Measurements from ENCODE around the gene MTURN.

Gene MTURN

DNA sequence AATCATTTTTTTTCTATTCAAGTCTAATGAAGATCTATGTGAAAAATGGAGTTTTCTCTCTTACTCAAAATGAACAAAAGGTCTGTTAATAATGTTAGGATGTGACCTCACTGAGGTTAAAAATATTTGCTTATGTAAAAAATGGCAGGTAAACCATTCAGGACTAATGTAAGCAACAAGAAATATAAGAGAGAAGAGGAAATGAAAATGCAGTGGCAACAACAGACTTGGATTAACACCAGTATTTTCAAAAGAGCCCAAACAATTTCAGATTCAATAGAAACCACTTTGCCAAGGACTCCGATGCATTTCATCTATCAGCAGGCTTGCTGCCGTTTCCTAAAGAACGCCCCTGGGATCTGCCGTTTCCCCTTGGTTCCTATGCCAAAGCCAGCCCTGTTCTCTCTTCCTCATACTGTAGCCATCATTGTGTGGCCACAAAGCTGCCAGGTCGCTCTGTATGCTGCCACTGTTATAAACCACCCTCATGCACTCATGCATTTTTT lies 66.4 kb downstream of the MTURN start:
- DNase-seq (ENCODE audit: extremely low read depth in 1 of 2, low read depth in 1 of 2): no peak

DNA sequence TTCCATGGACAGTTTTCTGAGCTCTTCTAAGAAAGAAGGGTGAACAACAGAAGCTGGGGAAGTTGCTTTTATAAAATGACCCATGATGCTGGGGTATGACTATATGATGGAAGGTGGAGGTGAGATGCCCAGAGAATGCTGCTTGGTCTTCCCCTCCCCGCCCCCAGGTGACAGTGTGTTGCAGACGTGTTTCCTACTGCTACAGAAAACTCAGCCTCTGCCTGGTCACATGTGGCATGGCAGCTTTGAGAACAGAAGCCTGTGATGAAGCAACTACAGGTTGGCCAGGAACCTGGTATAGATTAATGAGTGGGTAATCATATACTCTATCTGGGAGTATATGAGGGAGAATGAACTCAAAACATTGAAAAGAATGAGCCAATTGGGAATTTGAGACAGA lies 67.1 kb downstream of the MTURN start:
- DNase-seq (ENCODE audit: extremely low read depth in 1 of 2, low read depth in 1 of 2): no peak

DNA sequence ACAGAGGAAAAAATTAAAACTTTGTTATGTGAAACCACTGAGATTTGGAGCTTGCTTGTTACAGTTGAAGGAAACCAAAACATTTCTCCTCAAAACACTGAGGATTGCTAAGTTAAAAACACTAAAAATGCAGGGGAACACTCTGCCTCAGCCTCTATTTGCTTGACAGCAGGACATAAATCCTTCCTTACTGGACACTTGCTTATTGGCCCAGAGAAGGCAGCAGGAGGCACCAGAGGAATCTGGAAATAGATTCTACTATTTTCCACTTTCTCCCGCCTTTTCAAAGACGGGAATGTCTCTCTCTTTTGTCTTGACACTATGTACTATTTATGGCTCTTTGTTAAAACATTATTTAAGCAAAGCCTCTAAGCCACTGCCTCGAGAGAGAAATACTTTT lies 67.9 kb downstream of the MTURN start:
- DNase-seq (ENCODE audit: extremely low read depth in 1 of 2, low read depth in 1 of 2): no peak

DNA sequence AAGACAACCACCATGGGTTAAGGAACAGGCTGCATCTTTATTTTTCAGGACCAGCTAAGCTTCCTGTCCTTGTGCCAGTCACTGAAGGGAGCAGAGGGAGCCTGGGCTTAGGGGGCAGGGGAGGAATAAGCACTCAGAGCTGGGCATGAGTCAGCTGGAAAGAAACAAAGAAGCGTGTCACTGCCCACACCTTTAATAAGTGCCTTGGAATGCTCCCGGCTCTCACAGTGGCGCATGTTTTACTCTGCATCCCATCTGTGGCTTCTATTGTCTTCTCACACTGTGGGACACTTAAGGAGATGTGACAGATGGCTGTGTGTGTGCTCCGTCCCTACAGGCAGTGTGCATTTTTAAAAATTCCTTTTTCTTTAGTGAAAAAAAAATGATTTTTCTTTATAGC lies 71.7 kb downstream of the MTURN start:
- DNase-seq (ENCODE audit: extremely low read depth in 1 of 2, low read depth in 1 of 2): no peak

DNA sequence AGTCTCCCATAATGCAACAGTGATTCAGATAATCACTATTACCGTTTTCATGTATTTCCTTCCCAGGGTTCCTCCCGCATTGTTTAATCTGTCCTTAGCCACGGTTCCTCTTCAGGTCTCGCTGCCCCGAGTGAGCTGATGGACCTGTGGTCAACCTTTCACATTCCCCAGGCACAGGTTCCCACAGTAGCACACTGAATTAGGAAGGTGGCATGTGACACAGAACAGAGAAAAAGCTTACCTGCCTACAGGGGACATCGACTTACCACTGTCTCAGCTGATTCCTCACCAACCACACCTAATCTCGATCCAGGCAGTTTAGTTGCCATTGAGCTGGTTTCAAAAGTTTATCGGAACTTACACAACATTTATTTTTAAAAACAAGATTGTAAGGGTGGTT lies 72.2 kb downstream of the MTURN start:
- no peak for DNase-seq (ENCODE audit: extremely low read depth in 1 of 2, low read depth in 1 of 2)

DNA sequence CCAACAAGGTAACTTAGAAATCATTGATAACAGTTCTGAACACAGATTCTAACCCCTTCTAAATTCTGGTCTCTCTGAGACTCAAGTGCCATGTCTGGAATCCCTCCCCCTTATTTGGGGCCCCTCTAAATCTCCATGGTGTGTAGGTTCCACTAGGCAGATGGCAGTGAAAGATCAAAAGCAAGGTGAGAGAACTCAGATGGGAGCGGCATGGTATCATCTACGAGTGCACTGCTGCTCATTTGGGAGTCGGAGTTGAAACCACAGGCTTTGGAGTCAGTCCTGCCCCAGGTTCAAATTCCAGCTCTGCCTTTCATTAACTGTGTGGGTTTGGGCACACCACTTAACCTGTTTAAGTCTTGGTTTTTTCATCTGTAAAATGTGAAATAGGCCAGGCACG lies 72.6 kb downstream of the MTURN start:
- DNase-seq (ENCODE audit: extremely low read depth in 1 of 2, low read depth in 1 of 2): no peak

DNA sequence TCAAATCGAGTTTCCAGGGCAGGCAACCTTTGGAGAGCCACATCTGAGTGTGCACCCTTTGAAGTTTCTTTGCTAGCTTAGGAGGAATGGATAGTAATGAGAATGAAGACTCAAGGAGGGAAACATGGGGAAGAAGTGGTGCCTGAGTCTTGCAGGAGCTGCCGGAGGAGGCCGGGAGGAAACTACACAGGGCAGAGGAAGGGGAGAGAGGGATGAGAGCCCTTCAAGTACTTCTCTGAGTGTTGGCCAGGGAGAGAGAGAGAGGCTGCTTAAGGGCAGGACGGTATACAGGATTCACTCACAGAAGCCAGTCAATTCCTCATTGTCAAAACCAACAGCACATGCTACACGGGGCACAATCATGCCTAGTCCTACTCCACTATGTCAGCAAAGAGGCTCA lies 75.2 kb downstream of the MTURN start:
- DNase-seq (ENCODE audit: extremely low read depth in 1 of 2, low read depth in 1 of 2): no peak
